Ascending aorta (tissue), 2 donors: ENCODE data around the gene WHRN. TPM values are rescaled to one million over a fixed set of nuclear protein-coding genes. Genes with fewer than 3 reads are reported as not detected.

ENCODE experiments used
- DNase-seq, 2 donors: peaks; one replicate each; pipeline ENCODE4 v3.0.0-alpha.2; 2019; ENCODE audit warnings: low spot score in 2 of 2
- H3K27ac ChIP-seq, 2 donors: fragments of 200-600 bp; sonication (generic); one replicate each; pipeline ENCODE4 v1.5.1; 2016 to 2017; ENCODE audit warnings: mild to moderate bottlenecking in 1 of 2
- H3K27me3 ChIP-seq: fragments of 200-600 bp; sonication (generic); one replicate; pipeline ENCODE4 v1.5.1; 2017
- H3K36me3 ChIP-seq, 2 donors: fragments of 200-600 bp; sonication (generic); one replicate each; pipeline ENCODE4 v1.5.1; 2016
- H3K4me1 ChIP-seq, 2 donors: fragments of 200-600 bp; sonication (generic); one replicate each; pipeline ENCODE4 v1.5.1; 2016 to 2017; ENCODE audit warnings: mild to moderate bottlenecking in 1 of 2
- H3K4me3 ChIP-seq, 2 donors: fragments of 200-600 bp; sonication (generic); one replicate each; pipeline ENCODE4 v1.5.1; 2016 to 2017; ENCODE audit warnings: mild to moderate bottlenecking in 1 of 2
- H3K9me3 ChIP-seq, 2 donors: fragments of 200-600 bp; sonication (generic); one replicate each; pipeline ENCODE4 v1.5.1; 2016
- intact Hi-C: fragments of 100-400 bp; cut with DNase I; formaldehyde crosslinking; loops from one replicate; pipeline ENCODE4 v1.15.1; 2023
- total RNA-seq: library from RNA; depleted of rRNA; stranded (reverse); fragments of >200 nt; gene quantifications from one replicate; pipeline ENCODE4 v1.1.0, GENCODE V29; 2016
- TF ChIP-seq, protein P1 (sequence below), 3 experiments: fragments of 200-600 bp in 2 of 3; fragments of 450-650 bp in 1 of 3; sonication (generic) in 2 of 3; IDR thresholded peaks; one replicate each; pipeline ENCODE4 v1.5.1; 2016 to 2019; ENCODE audit warnings: antibody characterized with exemption in 3 of 3, mild to moderate bottlenecking in 1 of 3, moderate library complexity in 1 of 3

The WHRN gene
- total RNA-seq, 1 donor from 2014 or later: 3.9 TPM

DNA sequence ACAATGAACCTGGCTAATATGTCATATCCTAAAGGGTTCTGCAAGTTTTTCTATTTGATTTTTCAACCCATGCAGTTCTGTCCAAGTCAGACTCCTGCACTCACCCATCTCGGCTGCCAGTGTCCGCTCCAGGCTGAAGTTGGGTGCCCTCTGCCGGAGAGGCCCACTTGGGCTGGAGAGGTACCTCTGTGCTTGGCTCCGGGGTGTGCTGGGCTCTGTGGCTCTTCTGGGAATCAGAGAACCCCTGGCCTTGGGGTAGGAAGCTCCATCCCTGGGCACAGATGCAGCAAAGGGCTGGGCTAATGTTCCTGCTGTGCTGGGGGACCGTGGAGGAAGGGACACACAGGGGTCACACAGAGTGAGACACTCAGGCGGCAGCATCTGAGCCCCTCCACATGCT, 149.5 kb downstream of the WHRN start:
- Histone ChIP-seq H3K4me1 (peaks cover 0 to 1% of the 10 kb centered on the region in 2 donors), H3K36me3 (peaks cover 87 to 91% of the 10 kb centered on the region in 2 donors), H3K4me3 (no peak overlapping the region), H3K9me3 (no peaks in the 10 kb centered on the region), H3K27ac (no peak overlapping the region), H3K27me3 (no peaks in the 10 kb centered on the region)
- intact Hi-C loops: no loop called here
- TF ChIP-seq, protein P1, sequence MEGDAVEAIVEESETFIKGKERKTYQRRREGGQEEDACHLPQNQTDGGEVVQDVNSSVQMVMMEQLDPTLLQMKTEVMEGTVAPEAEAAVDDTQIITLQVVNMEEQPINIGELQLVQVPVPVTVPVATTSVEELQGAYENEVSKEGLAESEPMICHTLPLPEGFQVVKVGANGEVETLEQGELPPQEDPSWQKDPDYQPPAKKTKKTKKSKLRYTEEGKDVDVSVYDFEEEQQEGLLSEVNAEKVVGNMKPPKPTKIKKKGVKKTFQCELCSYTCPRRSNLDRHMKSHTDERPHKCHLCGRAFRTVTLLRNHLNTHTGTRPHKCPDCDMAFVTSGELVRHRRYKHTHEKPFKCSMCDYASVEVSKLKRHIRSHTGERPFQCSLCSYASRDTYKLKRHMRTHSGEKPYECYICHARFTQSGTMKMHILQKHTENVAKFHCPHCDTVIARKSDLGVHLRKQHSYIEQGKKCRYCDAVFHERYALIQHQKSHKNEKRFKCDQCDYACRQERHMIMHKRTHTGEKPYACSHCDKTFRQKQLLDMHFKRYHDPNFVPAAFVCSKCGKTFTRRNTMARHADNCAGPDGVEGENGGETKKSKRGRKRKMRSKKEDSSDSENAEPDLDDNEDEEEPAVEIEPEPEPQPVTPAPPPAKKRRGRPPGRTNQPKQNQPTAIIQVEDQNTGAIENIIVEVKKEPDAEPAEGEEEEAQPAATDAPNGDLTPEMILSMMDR (IDR thresholded peaks at IDR 0.05): no peak
- DNase-seq: no peak

Other genes starting within 250 kb of the WHRN start
- 53.3 TPM for gene ORM1, start 182.4 kb downstream of the WHRN start, total RNA-seq
- 0.64 TPM for gene ORM2, start 175.6 kb downstream of the WHRN start, total RNA-seq
- 87.9 TPM for gene AKNA, start 117.5 kb downstream of the WHRN start, total RNA-seq
- 135 TPM for gene ATP6V1G1, start 82.3 kb upstream of the WHRN start, total RNA-seq
- 1.5 TPM for gene TMEM268, start 105.8 kb upstream of the WHRN start, total RNA-seq
- gene TEX53, start 152.3 kb upstream of the WHRN start, total RNA-seq: not detected
- gene TEX48, start 176.7 kb upstream of the WHRN start, total RNA-seq: not detected